C4-2B (cell line): ENCODE measurements around the gene STX2.

ENCODE experiments used
- ZFX ChIP-seq: fragments of 450-650 bp; IDR thresholded peaks from 2 replicates; pipeline ENCODE4 v1.6.1; 2017
- TF ChIP-seq, protein P1 (sequence below): fragments of 450-650 bp; conservative IDR thresholded peaks from 2 replicates; pipeline ENCODE4 v1.5.1; 2017; ENCODE audit warnings: mild to moderate bottlenecking

DNA sequence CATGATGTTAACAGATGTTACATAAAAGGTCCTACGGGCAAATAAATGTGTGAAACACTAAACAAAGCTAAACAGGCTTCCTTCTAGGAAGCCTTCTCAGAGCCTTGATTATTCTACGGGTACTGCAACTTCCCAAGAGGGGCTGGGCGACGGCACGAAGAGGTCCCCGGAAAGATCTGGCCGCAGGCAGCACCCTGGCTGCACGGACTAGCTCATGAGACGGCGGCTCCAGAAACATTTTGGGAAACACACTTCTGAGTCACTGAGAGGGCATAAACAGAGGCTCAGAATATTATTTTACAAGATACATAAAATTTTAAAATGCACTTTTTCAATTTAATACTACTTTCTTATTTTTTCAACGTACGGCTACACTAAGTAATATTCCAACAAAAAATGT lies 19.4 kb downstream of the STX2 start:
- TF ChIP-seq, protein P1, sequence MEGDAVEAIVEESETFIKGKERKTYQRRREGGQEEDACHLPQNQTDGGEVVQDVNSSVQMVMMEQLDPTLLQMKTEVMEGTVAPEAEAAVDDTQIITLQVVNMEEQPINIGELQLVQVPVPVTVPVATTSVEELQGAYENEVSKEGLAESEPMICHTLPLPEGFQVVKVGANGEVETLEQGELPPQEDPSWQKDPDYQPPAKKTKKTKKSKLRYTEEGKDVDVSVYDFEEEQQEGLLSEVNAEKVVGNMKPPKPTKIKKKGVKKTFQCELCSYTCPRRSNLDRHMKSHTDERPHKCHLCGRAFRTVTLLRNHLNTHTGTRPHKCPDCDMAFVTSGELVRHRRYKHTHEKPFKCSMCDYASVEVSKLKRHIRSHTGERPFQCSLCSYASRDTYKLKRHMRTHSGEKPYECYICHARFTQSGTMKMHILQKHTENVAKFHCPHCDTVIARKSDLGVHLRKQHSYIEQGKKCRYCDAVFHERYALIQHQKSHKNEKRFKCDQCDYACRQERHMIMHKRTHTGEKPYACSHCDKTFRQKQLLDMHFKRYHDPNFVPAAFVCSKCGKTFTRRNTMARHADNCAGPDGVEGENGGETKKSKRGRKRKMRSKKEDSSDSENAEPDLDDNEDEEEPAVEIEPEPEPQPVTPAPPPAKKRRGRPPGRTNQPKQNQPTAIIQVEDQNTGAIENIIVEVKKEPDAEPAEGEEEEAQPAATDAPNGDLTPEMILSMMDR, result no peak
- no peak for TF ChIP-seq ZFX
